Measurements from ENCODE around the gene FBXW7. TPM values are rescaled to one million over a fixed set of nuclear protein-coding genes. Genes with fewer than 3 reads are reported as not detected.

FBXW7 gene
- polyA plus RNA-seq, 1 donor from 2014 or later, result 55.7 TPM

Small RNA genes within 50 kb of the gene (small RNA-seq; reads per million reads assigned to genes)
- gene MIR3140, result 0 to 0.48 (median 0.33) reads per million in 3 experiments

Other genes starting within 250 kb of the FBXW7 start
- gene TMEM154, start 143.9 kb upstream of the FBXW7 start, polyA plus RNA-seq, result 0.04 TPM in 1 of 2 replicates, not detected in the other
- gene TIGD4, start 243.6 kb upstream of the FBXW7 start, polyA plus RNA-seq, result 3.3 and 4.1 TPM in 2 replicates
- 30.3 and 35.1 TPM in 2 replicates for gene ARFIP1, start 243.9 kb upstream of the FBXW7 start, polyA plus RNA-seq

All from neural cell (in vitro differentiated cells).